Mesenteric fat pad (tissue), 1 donor: ENCODE measurements around the gene EPX. TPM values are rescaled to one million over a fixed set of nuclear protein-coding genes. Genes with fewer than 3 reads are reported as not detected.

Source experiments
- DNase-seq: peaks from one replicate; pipeline ENCODE4 v3.0.0-alpha.2; 2020; ENCODE audit warnings: low spot score
- total RNA-seq: library from RNA; stranded (reverse); fragmentation: NEBNext Ultra II Directional; extraction: Animal tissue kit (Norgen Biotek cat#: 25700); gene quantifications from one replicate; pipeline ENCODE4 v1.2.1, GENCODE V29; 2021
- donor health status: DM: yes; HTN: yes; CAD: no.

Gene EPX
- total RNA-seq, 1 donor from 2014 or later = not detected

DNA sequence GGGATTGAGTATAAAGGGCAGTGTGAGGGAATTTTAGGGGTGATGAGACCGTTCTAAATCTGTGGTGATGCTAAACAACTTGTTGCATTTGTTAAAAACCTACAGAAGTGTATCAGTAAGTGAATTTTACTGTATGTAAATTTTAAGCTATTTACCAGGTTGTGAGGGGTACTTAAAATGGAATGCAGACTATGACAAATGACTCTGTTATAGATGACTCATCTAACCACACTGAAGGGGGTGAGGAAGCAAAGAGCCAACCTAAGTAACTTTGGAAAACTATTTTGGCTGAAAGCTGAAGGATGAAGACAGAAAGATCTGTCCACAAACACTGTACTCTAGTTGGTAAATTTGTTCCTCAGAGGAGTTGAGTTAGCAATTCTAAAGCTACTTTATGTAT lies 31.8 kb downstream of the EPX start:
- no peak for DNase-seq

DNA sequence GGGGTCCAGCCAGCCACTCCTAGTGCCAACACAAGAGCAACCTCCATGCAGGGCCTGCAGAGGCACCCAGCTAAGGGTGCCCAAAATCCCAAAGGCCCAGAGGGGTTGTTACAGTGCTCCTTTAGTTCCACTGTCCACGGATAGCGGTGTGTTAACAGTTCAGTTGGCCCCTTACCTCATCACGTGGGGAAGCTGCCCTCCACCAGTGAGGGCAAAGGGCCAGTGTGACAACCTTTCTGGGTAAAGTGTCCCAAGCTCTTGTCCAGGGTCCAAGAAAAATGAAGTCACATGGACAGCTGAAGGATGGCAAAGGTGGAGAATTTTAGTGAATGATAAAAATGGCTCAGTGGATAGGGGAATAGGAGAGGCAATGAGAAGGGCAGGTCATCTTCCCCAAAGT lies 35.2 kb downstream of the EPX start:
- DNase-seq = no peak

DNA sequence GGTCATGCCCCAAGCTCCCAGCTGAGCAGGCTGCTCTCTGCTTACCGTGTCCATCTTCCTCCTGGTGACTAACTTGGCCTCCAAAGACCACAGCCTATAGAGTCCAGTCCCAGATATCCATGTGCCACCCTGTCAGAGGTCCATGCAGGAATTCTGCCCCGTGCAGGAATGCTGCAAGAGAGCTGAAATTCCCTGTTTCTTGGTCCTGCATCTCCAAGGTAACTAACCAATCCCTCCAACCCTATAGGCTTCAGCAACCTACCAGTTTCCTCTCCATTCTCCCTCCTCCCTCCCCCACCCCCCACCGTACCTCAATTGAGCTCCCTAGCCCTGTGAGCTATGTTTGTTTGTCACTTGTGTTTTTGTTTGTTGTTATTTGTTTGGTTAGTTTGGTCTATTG lies 36.2 kb downstream of the EPX start:
- no peak for DNase-seq

DNA sequence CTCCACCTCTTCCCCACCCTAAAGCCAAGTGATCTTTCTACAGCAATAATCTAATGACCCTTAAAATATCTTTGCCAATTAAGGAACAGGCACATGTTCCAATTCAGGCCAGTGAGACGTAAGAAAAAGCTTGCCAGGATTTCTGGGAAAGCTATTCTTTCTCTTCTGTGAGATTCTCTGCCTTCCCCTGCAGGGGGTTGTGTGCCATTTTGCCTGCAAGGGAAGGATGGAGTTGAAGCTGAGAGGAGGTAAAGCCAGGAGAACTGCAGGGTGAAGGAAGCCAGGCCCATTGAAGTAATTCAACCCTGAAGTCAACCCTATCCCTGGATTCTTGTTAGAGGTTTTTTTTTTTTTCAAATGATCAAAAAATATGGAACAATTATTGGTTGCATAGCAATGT lies 36.9 kb downstream of the EPX start:
- DNase-seq = no peak

DNA sequence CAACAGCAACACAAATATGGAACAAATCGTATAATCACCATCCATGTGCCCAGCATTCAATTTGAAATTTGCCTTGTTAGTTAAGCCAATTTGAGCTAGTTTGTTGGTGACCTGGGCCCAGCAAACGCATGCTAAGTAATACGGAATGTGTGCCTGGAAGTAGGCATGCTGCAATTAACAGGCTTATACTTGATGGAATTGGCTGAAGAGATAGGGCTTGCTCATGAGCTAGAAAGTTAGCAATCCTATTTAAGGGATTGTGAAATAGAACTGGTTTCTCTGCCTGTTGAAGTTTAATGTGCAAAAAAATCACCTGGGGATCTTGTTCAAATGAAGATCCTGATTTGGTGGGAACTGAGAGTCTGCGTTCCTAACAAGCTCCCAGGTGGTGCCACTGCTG lies 37.4 kb downstream of the EPX start:
- DNase-seq = no peak

DNA sequence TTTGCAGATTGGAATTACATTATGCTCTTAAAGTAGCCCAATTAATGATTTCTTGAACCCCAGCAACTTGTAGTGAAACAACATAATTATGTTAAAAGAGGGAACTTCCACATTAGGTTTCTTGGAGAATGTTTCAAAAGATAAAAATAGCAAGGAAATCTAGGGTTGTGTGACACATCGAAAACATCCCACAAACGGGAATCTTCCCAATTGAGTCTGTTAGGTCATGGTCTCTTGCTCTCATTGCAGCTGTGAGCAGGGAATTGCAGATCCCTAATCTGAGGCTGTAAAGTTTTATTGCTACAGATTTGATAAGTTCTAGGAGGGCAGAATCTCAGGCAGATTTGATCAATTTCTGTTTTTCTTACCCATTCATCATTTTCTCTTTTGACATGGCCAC lies 39.1 kb downstream of the EPX start:
- no peak for DNase-seq

DNA sequence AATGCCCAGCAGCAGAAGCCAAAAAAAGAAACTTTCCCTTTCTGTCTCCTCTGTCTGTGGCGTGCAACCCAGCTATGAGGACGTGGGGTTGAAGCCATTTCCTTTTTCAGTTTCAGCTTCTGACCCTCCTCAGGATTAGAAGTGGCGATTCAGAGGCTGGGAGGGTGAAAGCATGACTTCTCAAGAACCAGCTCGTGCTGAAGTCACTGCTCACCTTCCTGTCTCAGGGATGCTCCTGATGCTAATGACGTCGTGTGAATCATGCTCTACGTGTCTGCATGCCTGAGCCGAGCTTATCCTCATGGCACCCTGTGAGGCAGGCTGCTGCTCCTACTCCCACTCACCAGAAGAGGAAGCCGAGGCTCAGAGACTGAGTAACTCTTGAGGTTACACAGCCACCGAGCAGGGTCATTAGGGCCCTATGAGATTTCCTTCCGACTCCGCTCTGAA lies 40.2 kb downstream of the EPX start:
- DNase-seq = no peak

DNA sequence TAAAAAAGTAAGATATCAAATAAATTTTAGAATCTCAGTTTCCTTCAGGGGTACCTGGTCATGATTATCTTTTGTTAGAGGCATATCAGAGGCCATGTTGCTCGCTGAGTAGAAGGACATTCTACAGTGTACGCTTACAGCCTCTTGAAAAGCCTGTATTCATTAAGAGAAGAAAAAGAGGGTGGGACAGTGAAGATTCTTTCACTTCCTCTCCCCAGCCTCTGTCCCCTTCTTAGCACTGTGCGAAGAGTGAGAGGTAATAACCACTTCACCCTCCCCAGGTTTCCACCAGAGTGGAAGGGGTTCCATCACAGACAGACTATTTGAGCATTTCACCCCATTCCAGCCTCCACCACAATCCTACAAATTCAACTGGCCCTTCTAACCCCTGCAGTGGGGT lies 41.0 kb downstream of the EPX start:
- DNase-seq = no peak

DNA sequence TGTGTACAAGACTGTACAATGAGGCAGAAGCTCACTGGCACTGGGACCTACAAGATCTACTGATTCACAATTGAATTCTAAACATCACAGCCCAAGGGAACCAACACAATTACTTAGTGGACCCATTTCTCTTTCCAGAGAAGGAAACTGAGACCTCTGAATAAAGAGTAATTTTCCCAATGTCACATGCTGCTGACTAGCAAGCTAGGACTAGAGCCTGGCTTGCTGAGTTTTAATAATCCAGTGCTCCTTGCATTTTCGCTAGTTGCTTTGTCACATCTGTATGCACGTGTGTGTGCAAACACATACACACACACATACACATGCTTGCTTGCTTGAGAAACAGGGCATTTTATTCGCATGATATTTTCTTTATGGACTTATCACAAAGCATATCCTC lies 42.0 kb downstream of the EPX start:
- no peak for DNase-seq

DNA sequence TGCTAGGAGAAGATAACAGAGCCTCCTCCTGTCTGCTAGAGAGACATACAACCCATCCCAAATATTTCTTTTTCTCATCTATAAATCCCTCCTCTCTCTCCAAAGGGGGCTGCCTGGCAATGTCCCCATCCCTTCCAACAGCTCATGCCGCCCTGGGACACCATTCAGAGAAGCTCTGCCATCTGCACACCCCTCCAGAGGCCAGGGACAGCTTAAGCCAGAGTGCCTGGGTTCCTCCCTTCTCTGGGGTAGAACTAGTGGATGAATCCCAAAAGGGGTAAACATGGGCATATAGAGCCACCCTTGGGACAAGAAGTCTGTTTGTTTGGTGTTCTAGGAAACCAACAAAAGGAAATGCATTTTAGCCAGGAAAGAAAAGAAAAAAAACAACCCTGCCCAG lies 43.3 kb downstream of the EPX start:
- no peak for DNase-seq

DNA sequence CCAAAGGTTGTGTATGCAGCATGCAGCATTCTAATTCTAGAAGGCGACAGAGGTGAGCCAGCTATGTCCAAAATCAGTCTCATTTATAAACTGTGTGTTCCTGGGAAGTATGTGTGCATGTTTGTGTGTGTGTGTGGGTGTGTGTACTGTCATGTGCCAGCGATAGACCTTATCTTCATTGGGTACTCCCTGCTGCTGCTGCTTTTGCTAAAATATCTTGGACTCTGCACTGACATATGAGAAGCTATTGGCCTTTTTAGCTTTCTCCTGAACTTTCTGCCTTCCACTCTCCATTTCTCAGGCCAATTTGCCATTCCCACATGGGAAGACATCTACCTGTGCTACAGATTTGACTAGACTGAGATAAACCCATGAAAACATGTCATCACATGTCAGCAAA lies 43.9 kb downstream of the EPX start:
- DNase-seq = no peak

DNA sequence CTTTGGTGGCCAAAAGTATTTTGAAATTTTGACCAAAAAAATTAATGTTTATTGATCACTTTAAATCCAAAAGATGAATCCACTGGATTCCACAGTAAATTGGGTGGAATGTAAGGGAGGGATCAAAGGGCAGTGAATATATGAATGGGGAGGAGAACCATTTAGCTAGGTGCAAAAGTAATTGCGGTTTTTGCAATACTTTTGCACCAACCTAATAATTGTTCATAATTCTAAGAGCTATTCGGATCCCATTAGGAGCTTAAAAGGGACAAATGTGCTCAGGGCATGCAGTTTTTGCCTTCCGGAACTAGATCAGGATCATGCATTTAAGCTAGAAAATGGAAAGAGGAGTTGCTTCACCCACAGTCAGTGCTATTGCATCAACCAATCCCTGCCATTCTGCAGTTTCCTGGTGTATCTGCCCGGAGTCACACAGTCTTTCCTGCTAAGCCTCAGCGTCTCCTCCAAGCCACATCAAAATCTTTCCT lies 45.7 kb downstream of the EPX start, which contains the start of gene LPO:
TSS of gene LPO (plus strand) at position 438 of the 488 bp plus-strand sequence. CDS start 4,396 bp downstream, outside the sequence.
- DNase-seq = no peak

DNA sequence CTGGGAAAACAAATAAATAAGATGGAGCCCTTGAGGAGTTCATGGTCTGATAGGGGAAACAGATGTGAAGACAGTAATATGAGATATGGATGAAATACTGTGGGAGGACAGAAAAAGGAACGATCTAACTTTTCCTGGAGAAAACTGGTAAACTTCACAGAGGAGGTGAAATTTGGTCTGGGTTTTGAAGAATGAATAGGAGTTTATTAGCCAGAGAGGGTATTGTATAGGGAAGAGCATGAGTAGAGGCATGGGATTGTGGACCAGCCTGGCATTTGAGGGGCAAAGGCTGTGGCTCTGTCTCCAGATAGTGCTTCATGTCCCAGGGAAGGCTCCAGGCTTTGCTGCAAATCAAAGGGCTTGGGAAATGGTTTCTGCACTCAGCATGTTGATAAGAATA lies 47.5 kb downstream of the EPX start:
- DNase-seq = no peak

DNA sequence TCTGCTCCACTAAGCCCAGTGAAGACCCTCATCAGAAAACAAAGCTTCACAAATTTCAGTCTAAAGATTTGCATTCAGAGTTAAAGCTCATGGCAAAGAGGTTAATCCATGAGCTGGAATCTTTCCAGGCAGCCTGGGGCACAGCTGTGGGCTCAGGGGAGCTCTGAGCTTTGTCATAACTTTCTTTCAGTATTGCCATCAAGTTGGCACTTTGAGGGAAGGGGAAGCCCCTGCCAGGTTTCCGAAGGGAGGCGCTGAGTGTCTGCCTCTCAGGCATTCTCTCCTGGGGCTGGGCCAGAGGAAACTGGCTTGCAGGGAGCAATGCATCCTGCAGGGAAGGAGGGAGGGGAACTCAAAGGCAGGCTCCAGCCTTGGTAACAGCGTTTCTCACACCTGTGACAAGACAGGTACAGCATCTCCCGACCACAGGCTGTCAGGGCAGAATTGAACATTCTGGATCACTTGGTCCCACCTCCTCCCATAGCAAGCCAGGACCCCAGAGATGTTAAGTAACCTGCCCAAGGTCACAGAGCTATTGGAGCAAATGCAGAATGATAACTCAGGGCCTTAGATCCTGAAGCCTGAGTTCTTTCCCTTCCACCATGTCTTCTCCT lies 49.8 kb downstream of the EPX start:
- DNase-seq = no peak

DNA sequence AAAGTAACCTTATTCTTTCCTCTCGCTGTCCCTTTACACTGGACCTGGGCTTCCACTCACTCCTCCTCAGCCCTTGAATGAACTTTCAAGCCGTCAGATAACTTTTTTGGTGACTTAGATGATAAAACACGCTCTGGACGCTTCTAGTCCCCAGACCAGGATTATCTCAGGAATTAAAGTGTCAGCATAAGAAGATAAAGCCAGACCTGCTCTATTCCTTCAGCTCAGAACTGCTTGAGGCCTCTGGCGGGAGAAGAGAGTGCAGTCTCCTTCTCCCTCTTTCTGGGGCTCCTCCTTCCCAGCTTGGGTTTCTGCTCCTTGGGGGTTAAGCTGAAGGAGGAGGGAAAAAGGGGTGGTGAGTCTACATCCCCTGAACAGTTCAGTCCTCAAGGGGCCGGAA lies 52.4 kb downstream of the EPX start:
- DNase-seq = no peak

DNA sequence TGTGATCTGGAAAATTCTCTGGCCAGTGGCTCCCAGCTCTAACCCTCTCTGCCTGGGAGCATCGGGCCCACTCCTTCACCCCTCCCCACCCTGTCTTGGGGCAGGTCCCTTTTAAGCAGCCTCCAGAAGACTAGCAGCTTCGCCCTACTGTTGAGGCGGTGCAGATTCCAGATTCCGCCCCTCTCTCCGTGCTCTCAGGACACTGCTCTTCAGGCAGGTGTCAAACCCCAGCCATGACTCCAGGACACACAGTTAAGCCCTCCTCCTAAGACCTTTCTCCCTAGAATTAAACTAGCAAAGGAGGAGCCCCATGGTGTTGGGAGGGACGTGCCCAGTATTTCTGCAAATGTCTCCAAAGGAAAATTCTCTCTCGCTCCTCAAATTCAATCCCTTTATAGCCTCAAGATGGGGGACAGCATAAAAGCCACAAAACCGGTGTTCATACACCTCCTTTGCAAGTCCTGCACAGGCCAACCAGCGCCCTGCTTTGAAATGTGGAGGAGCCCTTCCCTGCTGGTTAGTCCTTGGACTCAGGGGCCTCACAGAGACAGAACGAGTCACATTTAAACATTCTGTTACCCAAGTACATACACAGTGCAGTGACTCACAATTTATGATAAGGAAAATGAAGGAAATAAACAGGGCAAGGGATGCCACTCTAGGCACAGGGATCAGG lies 53.0 kb downstream of the EPX start:
- no peak for DNase-seq

DNA sequence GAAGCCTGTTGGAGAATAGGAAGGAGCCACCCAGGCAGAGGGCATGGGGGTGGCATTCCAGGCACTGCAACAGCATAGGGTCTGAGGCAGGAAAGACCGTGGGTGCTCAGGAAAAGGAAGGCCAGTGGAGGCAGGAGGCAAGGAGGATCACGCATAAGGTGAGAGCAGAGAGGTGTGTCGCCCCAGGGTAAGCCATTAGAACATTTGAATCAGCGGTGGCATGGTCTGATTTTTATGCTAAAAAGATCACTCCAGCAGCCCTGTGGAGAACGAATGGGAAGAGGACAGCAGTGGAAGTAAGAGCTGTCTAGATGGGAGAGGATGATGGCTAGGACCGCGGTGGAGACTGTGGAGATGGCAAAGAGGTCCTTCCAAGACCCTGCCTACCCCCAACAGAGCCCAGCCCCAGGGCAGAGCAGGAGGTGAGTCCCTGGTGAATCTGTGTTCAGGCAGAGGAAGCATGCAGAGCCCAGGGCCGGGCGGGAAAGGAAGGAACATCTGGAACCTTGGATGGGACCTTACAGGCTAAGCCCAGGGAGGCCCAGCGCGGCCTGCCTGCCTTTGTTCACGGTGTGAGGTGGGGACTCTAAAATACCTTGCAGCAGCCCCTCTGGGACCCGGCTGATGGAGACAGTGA lies 53.7 kb downstream of the EPX start:
- DNase-seq = no peak

DNA sequence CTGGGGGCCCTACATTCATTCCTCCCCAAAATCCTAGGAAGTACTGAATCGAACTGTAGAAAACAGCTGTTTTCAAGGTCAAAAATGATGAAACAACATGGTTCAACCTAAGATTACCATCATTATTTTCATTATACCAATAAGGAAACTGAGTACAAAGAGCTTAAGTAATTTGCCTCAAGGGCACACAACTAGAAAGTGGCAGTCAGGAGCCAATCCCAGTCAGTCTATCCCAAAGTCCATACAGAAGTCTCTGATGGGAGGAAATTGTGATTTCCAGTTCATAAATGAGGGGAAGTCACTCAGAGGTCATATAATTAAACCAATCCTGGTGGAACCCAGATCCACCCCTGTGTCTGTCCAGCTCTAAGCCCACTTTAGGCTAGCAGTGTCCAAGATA lies 54.3 kb downstream of the EPX start:
- no peak for DNase-seq

DNA sequence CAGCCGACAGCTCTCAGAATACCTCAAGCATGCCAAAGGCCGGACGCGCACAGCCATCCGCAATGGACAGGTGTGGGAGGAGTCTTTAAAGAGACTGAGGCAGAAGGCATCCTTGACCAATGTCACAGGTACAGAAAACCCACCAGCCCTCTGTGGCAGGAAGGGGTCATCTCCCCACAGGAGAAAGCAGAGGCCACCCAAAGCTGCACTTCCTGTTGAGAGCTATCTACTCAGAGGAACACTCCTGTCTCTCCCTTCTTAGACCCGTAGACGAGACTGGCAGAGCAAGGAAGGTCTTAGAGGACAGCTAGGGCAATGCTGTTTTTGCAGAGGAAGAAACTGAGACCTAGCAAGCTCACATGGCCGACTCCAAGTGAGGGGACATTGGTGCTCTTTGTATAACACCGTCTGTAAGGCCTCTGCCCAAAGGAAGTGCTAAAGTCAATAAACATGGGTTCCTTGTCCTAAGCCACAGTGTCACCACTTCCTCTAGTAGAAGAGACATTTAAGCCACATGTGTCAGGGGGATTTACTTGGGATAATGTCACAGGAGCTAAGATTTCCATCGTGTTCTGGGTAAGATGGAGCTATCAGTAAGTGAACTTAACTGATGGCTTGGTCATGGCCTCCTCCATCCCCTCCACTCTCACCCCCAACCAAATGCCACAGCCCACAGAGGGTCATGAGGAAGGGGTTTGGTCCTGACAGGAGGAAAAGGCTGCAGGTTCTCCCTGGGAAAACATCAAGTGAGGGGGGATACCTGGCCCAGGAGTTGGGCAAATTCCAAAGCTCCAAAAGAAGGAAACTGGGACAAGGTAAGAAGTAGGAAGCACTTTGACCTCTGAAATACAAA lies 55.2 kb downstream of the EPX start:
- DNase-seq = no peak

DNA sequence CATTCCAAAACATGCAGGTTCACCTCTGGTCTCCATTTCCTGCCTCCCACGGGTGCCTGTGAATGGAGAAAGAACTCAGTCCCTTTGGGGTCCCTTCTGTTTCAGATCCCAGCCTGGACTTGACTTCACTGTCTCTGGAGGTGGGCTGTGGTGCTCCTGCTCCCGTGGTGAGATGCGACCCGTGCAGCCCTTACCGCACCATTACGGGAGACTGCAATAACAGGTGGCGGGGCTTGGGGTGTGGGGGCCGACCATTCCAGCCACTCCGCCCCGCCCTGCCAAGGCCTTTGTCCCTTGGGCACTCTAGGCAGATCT lies 56.4 kb downstream of the EPX start:
- DNase-seq = no peak

DNA sequence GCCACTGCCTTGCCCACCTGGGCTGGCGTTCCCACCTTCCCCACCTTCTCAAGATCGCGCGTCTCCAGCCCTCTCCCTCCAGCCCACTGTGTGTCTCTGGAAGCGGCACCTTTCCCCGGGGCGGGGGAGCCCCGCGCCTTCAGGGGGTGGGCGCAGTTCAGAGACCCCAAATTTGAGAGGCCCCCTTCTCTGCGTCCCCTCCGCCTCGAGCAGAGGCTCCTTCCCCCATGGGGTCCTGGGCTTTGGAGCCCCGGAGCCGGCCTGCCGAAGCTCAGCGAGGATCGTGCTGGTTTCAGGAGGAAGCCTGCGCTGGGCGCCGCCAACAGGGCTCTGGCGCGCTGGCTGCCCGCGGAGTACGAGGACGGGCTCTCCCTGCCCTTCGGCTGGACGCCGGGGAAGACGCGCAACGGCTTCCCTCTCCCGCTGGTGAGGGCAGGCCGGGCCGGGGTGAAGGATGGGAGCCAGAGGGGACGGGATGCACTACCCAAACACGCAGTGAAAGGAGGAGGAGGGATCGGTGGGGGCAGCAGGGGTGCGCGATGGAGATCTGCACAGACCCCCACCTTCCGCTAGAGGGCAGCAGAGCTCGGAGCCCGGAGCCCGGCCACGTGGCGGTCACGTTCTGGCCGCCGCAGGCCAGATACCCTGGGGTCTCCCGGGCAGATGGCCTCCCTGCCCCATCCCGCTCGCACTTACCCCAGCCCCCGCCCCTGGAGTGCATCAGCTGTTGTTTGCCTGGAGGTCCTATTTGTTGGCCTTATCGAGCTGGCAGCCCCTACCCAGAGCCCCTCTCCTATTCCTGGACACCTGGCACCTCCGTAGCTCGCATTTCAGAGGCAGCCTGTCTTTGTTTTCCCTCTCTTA lies 57.0 kb downstream of the EPX start:
- no peak for DNase-seq
